HEK293 (cell line): Measurements from ENCODE around the gene ZSWIM3.

ENCODE experiments used
- CTCF ChIA-PET: fragments of 350-600 bp; formaldehyde crosslinking; extraction: SDS; loops from one replicate; lab custom pipeline; 2021; ENCODE audit warnings: antibody characterized with exemption; lab: Yijun Ruan, JAX
- POLR2A ChIA-PET: fragments of 300-600 bp; formaldehyde crosslinking; extraction: SDS; loops from one replicate; lab custom pipeline; 2020; ENCODE audit warnings: antibody characterized with exemption, inconsistent platforms; lab: Yijun Ruan, JAX
- H3K27ac ChIP-seq: fragments of 200-500 bp; sonication (Bioruptor generic); 2 replicates; pipeline ENCODE4 v1.5.1; 2014; ENCODE audit warnings: low read depth, low read length, control low read depth, inconsistent platforms; ENCODE audit errors: extremely low read depth
- H3K36me3 ChIP-seq, 2 experiments: fragments of 200-500 bp in 1 of 2; sonication (Bioruptor generic) in 1 of 2; 1 replicate in 1 of 2; 2 replicates in 1 of 2; pipeline ENCODE4 v1.5.1; 2014 to 2017; ENCODE audit warnings: inconsistent platforms in 2 of 2, low read length in 2 of 2; ENCODE audit not compliant: control insufficient read depth in 2 of 2, insufficient read depth in 1 of 2
- H3K4me1 ChIP-seq: fragments of 200-500 bp; sonication (Bioruptor generic); 2 replicates; pipeline ENCODE4 v1.5.1; 2014; ENCODE audit warnings: mild to moderate bottlenecking, low read length, inconsistent platforms; ENCODE audit not compliant: control insufficient read depth, insufficient read depth
- H3K4me3 ChIP-seq: 2 replicates; pipeline ENCODE4 v1.5.1; 2011; ENCODE audit warnings: low read depth, mild to moderate bottlenecking, control low read depth, low read length, moderate library complexity
- H3K9me3 ChIP-seq: fragments of 200-500 bp; sonication (Bioruptor generic); 2 replicates; pipeline ENCODE4 v1.5.1; 2014; ENCODE audit warnings: low read depth, low read length, inconsistent platforms; ENCODE audit not compliant: control insufficient read depth, insufficient read depth
- EGR2 ChIP-seq: fragments of 450-650 bp; formaldehyde crosslinking; IDR thresholded peaks from 2 replicates; pipeline ENCODE4 v1.5.1; 2016; ENCODE audit warnings: low read depth, missing biosample characterization, missing genetic modification characterization
- HOXD13 ChIP-seq: sonication (generic); formaldehyde crosslinking; IDR thresholded peaks from 2 replicates; pipeline ENCODE4 v1.8.0; 2022; ENCODE audit warnings: missing genetic modification reagents, borderline replicate concordance
- IKZF3 ChIP-seq: fragments of 450-650 bp; IDR thresholded peaks from 2 replicates; pipeline ENCODE4 v1.5.0; 2018; ENCODE audit warnings: missing biosample characterization, mild to moderate bottlenecking, missing genetic modification characterization, moderate library complexity
- RBAK ChIP-seq: fragments of 450-650 bp; formaldehyde crosslinking; IDR thresholded peaks from 2 replicates; pipeline ENCODE4 v1.5.1; 2016; ENCODE audit warnings: missing biosample characterization, missing genetic modification characterization
- SCRT2 ChIP-seq: fragments of 450-650 bp; formaldehyde crosslinking; IDR thresholded peaks from 2 replicates; pipeline ENCODE4 v1.5.1; 2016; ENCODE audit warnings: missing biosample characterization, missing genetic modification characterization
- ZNF292 ChIP-seq: fragments of 450-650 bp; formaldehyde crosslinking; IDR thresholded peaks from 2 replicates; pipeline ENCODE4 v1.5.1; 2016; ENCODE audit warnings: low read depth, missing biosample characterization, missing genetic modification characterization, borderline replicate concordance
- ZNF354C ChIP-seq: fragments of 450-650 bp; formaldehyde crosslinking; IDR thresholded peaks from 2 replicates; pipeline ENCODE4 v1.5.1; 2016; ENCODE audit warnings: missing biosample characterization, missing genetic modification characterization, low read depth, borderline replicate concordance
- ZNF391 ChIP-seq: fragments of 450-650 bp; formaldehyde crosslinking; IDR thresholded peaks from 2 replicates; pipeline ENCODE4 v1.5.1; 2016; ENCODE audit warnings: low read depth, missing biosample characterization, missing genetic modification characterization, borderline replicate concordance
- ZNF423 ChIP-seq: fragments of 450-650 bp; formaldehyde crosslinking; IDR thresholded peaks from 2 replicates; pipeline ENCODE4 v1.5.1; 2016; ENCODE audit warnings: missing biosample characterization, missing genetic modification characterization
- TF ChIP-seq, protein P1 (sequence below): sonication (generic); formaldehyde crosslinking; IDR thresholded peaks from 2 replicates; pipeline ENCODE4 v1.8.1; 2022; ENCODE audit warnings: mild to moderate bottlenecking, moderate library complexity, missing genetic modification reagents
- TF ChIP-seq, protein P2 (sequence below): fragments of 450-650 bp; formaldehyde crosslinking; IDR thresholded peaks from 2 replicates; pipeline ENCODE4; 2016; ENCODE audit warnings: missing biosample characterization, missing genetic modification characterization
- TF ChIP-seq, protein P3 (sequence below): fragments of 450-650 bp; formaldehyde crosslinking; conservative IDR thresholded peaks from 2 replicates; pipeline ENCODE4 v1.5.1; 2016; ENCODE audit warnings: low read depth, missing biosample characterization, missing genetic modification characterization

The ZSWIM3 gene

DNA sequence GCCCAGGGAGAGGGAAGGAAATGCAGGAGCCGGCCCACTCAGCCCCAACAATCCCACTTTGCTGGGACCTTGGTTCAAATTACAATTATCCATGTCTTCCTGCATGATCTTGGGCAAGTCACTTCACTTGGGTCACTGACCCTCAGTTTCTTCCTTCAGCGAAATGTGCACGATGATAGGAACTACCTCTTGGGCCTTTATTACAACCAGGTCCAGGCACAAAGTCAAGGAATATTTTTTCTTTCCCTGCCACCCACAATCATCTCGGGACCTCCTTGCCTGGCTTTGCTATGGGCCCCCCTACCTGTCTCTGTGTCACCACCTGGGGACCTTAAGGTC lies 54.9 kb downstream of the ZSWIM3 start:
- Histone ChIP-seq H3K36me3 (no peaks in the 10 kb centered on the region), H3K9me3 (no peaks in the 10 kb centered on the region), H3K27ac (no peak overlapping the region), H3K4me3 (no peak overlapping the region), H3K4me1 (no peaks in the 10 kb centered on the region)
- ChIA-PET POLR2A (no interaction called here), CTCF (no interaction called here)
- TF ChIP-seq ZNF391 (tag by site-specific recombination) (no peak), IKZF3 (tag by site-specific recombination) (no peak), ZNF423 (no peak), RBAK (tag by site-specific recombination) (no peak), SCRT2 (tag by site-specific recombination) (no peak), ZNF354C (tag by site-specific recombination) (no peak)
- TF ChIP-seq, protein P1, sequence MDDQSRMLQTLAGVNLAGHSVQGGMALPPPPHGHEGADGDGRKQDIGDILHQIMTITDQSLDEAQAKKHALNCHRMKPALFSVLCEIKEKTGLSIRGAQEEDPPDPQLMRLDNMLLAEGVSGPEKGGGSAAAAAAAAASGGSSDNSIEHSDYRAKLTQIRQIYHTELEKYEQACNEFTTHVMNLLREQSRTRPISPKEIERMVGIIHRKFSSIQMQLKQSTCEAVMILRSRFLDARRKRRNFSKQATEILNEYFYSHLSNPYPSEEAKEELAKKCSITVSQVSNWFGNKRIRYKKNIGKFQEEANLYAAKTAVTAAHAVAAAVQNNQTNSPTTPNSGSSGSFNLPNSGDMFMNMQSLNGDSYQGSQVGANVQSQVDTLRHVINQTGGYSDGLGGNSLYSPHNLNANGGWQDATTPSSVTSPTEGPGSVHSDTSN: no peak
- TF ChIP-seq, protein P2, sequence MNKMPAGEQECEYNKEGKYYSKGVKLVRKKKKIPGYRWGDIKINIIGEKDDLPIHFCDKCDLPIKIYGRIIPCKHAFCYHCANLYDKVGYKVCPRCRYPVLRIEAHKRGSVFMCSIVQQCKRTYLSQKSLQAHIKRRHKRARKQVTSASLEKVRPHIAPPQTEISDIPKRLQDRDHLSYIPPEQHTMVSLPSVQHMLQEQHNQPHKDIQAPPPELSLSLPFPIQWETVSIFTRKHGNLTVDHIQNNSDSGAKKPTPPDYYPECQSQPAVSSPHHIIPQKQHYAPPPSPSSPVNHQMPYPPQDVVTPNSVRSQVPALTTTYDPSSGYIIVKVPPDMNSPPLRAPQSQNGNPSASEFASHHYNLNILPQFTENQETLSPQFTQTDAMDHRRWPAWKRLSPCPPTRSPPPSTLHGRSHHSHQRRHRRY: no peak

DNA sequence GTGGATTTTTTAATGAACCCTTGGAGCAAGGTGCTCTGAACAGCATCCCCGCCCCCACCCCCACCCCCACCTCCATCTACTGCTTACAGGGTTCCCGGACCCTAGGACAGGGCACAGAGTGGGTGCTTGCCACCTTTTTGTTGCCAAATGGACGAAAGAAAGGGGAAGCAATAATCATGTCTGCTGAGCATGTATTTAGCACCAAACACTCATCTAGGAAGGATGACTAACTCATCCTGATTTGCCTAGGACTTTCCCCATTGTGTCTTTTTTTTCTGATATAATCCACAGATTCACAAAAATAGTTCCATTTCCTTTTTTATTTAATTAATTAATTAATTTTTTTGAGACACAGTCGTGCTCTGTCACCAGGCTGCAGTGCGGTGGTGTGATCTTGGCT lies 55.7 kb downstream of the ZSWIM3 start:
- no peaks in the 10 kb centered on the region for H3K36me3 ChIP-seq
- H3K27ac ChIP-seq: no peak overlapping the region
- TF ChIP-seq HOXD13 (CRISPR knock-in tag): no peak
- TF ChIP-seq, protein P3, sequence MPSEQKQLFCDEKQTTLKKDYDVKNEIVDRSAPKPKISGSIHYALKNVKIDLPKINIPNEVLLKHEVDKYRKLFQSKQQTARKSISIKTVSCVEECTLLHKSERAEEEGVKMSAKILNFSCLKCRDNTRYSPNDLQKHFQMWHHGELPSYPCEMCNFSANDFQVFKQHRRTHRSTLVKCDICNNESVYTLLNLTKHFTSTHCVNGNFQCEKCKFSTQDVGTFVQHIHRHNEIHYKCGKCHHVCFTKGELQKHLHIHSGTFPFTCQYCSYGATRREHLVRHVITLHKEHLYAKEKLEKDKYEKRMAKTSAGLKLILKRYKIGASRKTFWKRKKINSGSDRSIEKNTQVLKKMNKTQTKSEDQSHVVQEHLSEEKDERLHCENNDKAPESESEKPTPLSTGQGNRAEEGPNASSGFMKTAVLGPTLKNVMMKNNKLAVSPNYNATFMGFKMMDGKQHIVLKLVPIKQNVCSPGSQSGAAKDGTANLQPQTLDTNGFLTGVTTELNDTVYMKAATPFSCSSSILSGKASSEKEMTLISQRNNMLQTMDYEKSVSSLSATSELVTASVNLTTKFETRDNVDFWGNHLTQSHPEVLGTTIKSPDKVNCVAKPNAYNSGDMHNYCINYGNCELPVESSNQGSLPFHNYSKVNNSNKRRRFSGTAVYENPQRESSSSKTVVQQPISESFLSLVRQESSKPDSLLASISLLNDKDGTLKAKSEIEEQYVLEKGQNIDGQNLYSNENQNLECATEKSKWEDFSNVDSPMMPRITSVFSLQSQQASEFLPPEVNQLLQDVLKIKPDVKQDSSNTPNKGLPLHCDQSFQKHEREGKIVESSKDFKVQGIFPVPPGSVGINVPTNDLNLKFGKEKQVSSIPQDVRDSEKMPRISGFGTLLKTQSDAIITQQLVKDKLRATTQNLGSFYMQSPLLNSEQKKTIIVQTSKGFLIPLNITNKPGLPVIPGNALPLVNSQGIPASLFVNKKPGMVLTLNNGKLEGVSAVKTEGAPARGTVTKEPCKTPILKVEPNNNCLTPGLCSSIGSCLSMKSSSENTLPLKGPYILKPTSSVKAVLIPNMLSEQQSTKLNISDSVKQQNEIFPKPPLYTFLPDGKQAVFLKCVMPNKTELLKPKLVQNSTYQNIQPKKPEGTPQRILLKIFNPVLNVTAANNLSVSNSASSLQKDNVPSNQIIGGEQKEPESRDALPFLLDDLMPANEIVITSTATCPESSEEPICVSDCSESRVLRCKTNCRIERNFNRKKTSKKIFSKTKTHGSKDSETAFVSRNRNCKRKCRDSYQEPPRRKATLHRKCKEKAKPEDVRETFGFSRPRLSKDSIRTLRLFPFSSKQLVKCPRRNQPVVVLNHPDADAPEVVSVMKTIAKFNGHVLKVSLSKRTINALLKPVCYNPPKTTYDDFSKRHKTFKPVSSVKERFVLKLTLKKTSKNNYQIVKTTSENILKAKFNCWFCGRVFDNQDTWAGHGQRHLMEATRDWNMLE (tag by site-specific recombination): no peak
- CTCF ChIA-PET: no interaction called here
- H3K9me3 ChIP-seq: no peaks in the 10 kb centered on the region
- H3K4me3 ChIP-seq: no peak overlapping the region
- POLR2A ChIA-PET: no interaction called here
- H3K4me1 ChIP-seq: no peaks in the 10 kb centered on the region

DNA sequence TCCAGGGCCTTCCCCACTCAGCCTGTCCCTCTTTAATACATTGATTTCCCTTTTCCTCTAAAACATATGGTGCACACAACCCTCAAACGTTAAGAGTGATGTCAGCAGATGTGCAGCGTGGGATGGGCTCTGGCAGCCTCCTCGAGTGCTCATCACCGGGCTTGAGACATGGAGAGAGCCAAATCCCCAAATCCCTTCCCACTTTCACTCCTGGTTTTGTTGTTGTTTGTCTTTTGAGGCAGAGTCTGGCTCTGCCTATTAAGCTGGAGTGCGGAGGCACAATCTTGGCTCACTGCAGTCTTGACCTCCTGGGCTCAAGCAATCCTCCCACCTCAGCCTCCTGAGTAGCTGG lies 60.4 kb downstream of the ZSWIM3 start:
- Histone ChIP-seq H3K4me1 (no peaks in the 10 kb centered on the region), H3K9me3 (no peaks in the 10 kb centered on the region), H3K27ac (no peak overlapping the region), H3K4me3 (no peak overlapping the region), H3K36me3 (no peaks in the 10 kb centered on the region)
- CTCF ChIA-PET: interaction anchor here (0.7 kb wide), 1 partner anchor 481 kb away, joined by 4 read pairs; no protein-coding TSS in a partner anchor
- POLR2A ChIA-PET: interaction anchor here (3.6 kb wide), 1 partner anchor 16 kb away, joined by 13 read pairs; the partner anchor contains the start of gene PCIF1
- TF ChIP-seq ZNF292 (tag by site-specific recombination): no peak
- peak; percentile 49; the same call in 1 of the 2 replicates for TF ChIP-seq EGR2
